Stomach (tissue), 9 donors: ENCODE data around the gene ALDH1A2. TPM values are rescaled to one million over a fixed set of nuclear protein-coding genes. Genes with fewer than 3 reads are reported as not detected.

Experiments used
- DNase-seq, 2 donors: peaks; one replicate each; pipeline versions ENCODE4 v3.0.0 to v3.0.0-alpha.2; 2013 to 2019
- H3K27ac ChIP-seq, 5 donors: fragments of 200-600 bp in 4 of 5; sonication (generic) in 4 of 5; one replicate each; pipeline ENCODE4 v1.5.1; 2013 to 2019; ENCODE audit warnings: mild to moderate bottlenecking in 1 of 5, moderate library complexity in 1 of 5
- H3K27me3 ChIP-seq, 3 donors: fragments of 200-600 bp; sonication (generic); one replicate each; pipeline ENCODE4 v1.5.1; 2017 to 2019; ENCODE audit warnings: mixed run types in 1 of 3
- H3K36me3 ChIP-seq, 4 donors: fragments of 200-600 bp; sonication (generic); 1 replicate in 3 of 4; 2 replicates in 1 of 4; pipeline ENCODE4 v1.5.1; 2016 to 2019
- H3K4me1 ChIP-seq, 4 donors: fragments of 200-600 bp; sonication (generic); one replicate each; pipeline ENCODE4 v1.5.1; 2016 to 2019
- H3K4me3 ChIP-seq, 4 donors: fragments of 200-600 bp; sonication (generic) in 3 of 4; one replicate each; pipeline ENCODE4 v1.5.1; 2016 to 2019; ENCODE audit warnings: mild to moderate bottlenecking in 1 of 4
- H3K9me3 ChIP-seq, 4 donors: fragments of 200-600 bp; sonication (generic); one replicate each; pipeline ENCODE4 v1.5.1; 2016 to 2019
- CTCF ChIP-seq, 7 experiments: fragments of 450-650 bp in 4 of 7; fragments of 200-600 bp in 3 of 7; sonication (generic) in 3 of 7; IDR thresholded peaks; one replicate each; pipeline ENCODE4 v1.5.1; 2016 to 2019; ENCODE audit warnings: antibody characterized with exemption in 7 of 7, control low read depth in 2 of 7, mild to moderate bottlenecking in 1 of 7
- EP300 ChIP-seq: sonication (generic); formaldehyde crosslinking; IDR thresholded peaks from one replicate; pipeline ENCODE4 v1.6.1; 2017; ENCODE audit warnings: antibody characterized with exemption
- POLR2A ChIP-seq, 4 donors: fragments of 450-650 bp; IDR thresholded peaks; one replicate each; pipeline ENCODE4 v1.6.1; 2016; ENCODE audit warnings: antibody characterized with exemption in 4 of 4, control low read depth in 2 of 4, mild to moderate bottlenecking in 1 of 4, moderate library complexity in 1 of 4
- POLR2AphosphoS5 ChIP-seq, 3 donors: sonication (generic); formaldehyde crosslinking; IDR thresholded peaks; one replicate each; pipeline ENCODE4 v1.6.1; 2016; ENCODE audit warnings: antibody characterized with exemption in 3 of 3
- WGBS, 5 donors: extraction: QIAGEN DNeasy Blood & Tissue Kit in 3 of 5; methylation state at CpG; one replicate each; pipeline versions ENCODE4 v1.1.5 to v1.1.7; 2013 to 2018; 5-methylcytosine and 5-hydroxymethylcytosine counted together
- intact Hi-C: fragments of 100-400 bp; cut with DNase I; formaldehyde crosslinking; loops from one replicate; pipeline ENCODE4 v1.15.1; 2023; ENCODE audit warnings: low total_unique reads
- polyA plus RNA-seq, 3 donors: library from polyadenylated mRNA; stranded (reverse); fragments of 200-250 nt; gene quantifications; one replicate each; pipeline ENCODE4 v1.2.3, GENCODE V29; 2013
- total RNA-seq, 5 donors: library from RNA; depleted of rRNA; stranded (reverse); fragments of >200 nt; gene quantifications; one replicate each; pipeline versions ENCODE4 v1.1.0 to v1.2.3, GENCODE V29; 2014 to 2016
- donor health status: healthy with polysubstance abuse.
- donor health status: Bipolar disorder and iron deficiency.
- donor health status: healthy.

Gene ALDH1A2
- total and polyA plus RNA-seq, 8 donors: 0.15 to 4.4 (median 1.1) TPM; not detected in 2

- H3K27ac ChIP-seq: no peak overlapping the region
- intact Hi-C loops: no loop called here
- no peak for DNase-seq
- peaks cover 0 to 5% (median 0%) of the 10 kb centered on the region in 4 donors for H3K9me3 ChIP-seq
- no peaks in the 10 kb centered on the region for H3K4me1 ChIP-seq
- peaks cover 0 to 5% (median 0%) of the 10 kb centered on the region in 3 donors for H3K27me3 ChIP-seq
- no peak overlapping the region for H3K4me3 ChIP-seq
- no peaks in the 10 kb centered on the region for H3K36me3 ChIP-seq
- TF ChIP-seq POLR2AphosphoS5 (IDR thresholded peaks at IDR 0.05) (no peak), POLR2A (IDR thresholded peaks at IDR 0.05) (no peak), CTCF (IDR thresholded peaks at IDR 0.05) (no peak), EP300 (no peak)
- 90 to 98% (median 94%) methylated on average over 1 of the region's 1 CpG for WGBS, 5 donors
Observed at GRCh38 chr15:58017869-58018268, 47.6 kb downstream of the ALDH1A2 start.

GRCh38 chr15:58016581-58017175 is 48.8 kb downstream of the ALDH1A2 start:
- no peaks in the 10 kb centered on the region for H3K36me3 ChIP-seq
- H3K4me3 ChIP-seq: no peak overlapping the region
- H3K4me1 ChIP-seq: no peaks in the 10 kb centered on the region
- peaks cover 0 to 5% (median 0%) of the 10 kb centered on the region in 3 donors for H3K27me3 ChIP-seq
- intact Hi-C loops: no loop called here
- TF ChIP-seq EP300 (no peak), POLR2A (IDR thresholded peaks at IDR 0.05) (no peak), POLR2AphosphoS5 (IDR thresholded peaks at IDR 0.05) (no peak), CTCF (IDR thresholded peaks at IDR 0.05) (no peak)
- no peak for DNase-seq
- WGBS, 5 donors: 40 to 70% (median 59%) methylated on average over 2 of the region's 2 CpGs
- H3K9me3 ChIP-seq: no peaks in the 10 kb centered on the region
- no peak overlapping the region for H3K27ac ChIP-seq

GRCh38 chr15:58015565-58015964 is 49.9 kb downstream of the ALDH1A2 start:
- no peaks in the 10 kb centered on the region for H3K9me3 ChIP-seq
- no peak for TF ChIP-seq POLR2A (IDR thresholded peaks at IDR 0.05)
- 65 to 84% (median 82%) methylated on average over 1 of the region's 1 CpG for WGBS, 5 donors
- peaks cover 0 to 5% (median 0%) of the 10 kb centered on the region in 3 donors for H3K27me3 ChIP-seq
- no peak overlapping the region for H3K27ac ChIP-seq
- DNase-seq: no peak
- no peak overlapping the region for H3K4me3 ChIP-seq
- no peaks in the 10 kb centered on the region for H3K4me1 ChIP-seq
- no peaks in the 10 kb centered on the region for H3K36me3 ChIP-seq
- intact Hi-C loops: no loop called here

GRCh38 chr15:58014470-58014869 is 51.0 kb downstream of the ALDH1A2 start:
- DNase-seq: no peak
- 95 to 97% (median 96%) methylated on average over 1 of the region's 1 CpG for WGBS, 5 donors
- H3K27me3 ChIP-seq: peaks cover 0 to 5% (median 0%) of the 10 kb centered on the region in 3 donors
- no peak for TF ChIP-seq CTCF (IDR thresholded peaks at IDR 0.05)
- TF ChIP-seq POLR2AphosphoS5 (IDR thresholded peaks at IDR 0.05): no peak
- no peak for TF ChIP-seq POLR2A (IDR thresholded peaks at IDR 0.05)
- no peaks in the 10 kb centered on the region for H3K9me3 ChIP-seq
- no peaks in the 10 kb centered on the region for H3K36me3 ChIP-seq
- intact Hi-C loops: no loop called here
- no peaks in the 10 kb centered on the region for H3K4me1 ChIP-seq
- H3K27ac ChIP-seq: no peak overlapping the region
- H3K4me3 ChIP-seq: no peak overlapping the region

- Histone ChIP-seq H3K27ac (no peak overlapping the region), H3K27me3 (peaks cover 0 to 5% (median 0%) of the 10 kb centered on the region in 3 donors), H3K36me3 (no peaks in the 10 kb centered on the region), H3K9me3 (no peaks in the 10 kb centered on the region), H3K4me3 (no peak overlapping the region), H3K4me1 (no peaks in the 10 kb centered on the region)
- 42 to 66% (median 53%) methylated on average over 4 of the region's 4 CpGs for WGBS, 5 donors
- intact Hi-C loops: no loop called here
- DNase-seq: no peak
- TF ChIP-seq EP300 (no peak), POLR2AphosphoS5 (IDR thresholded peaks at IDR 0.05) (no peak), POLR2A (IDR thresholded peaks at IDR 0.05) (no peak), CTCF (IDR thresholded peaks at IDR 0.05) (no peak)
Observed at GRCh38 chr15:58014040-58014439, 51.5 kb downstream of the ALDH1A2 start.
